ENCODE results near the gene GLRX. TPM values are rescaled to one million over a fixed set of nuclear protein-coding genes. Genes with fewer than 3 reads are reported as not detected.

Gene GLRX
- total and polyA plus RNA-seq, 2 of the 13 experiments (the other 11 are each of a cell fraction or from before 2014, with no cell fraction given) = 63.8 to 499 TPM

DNA sequence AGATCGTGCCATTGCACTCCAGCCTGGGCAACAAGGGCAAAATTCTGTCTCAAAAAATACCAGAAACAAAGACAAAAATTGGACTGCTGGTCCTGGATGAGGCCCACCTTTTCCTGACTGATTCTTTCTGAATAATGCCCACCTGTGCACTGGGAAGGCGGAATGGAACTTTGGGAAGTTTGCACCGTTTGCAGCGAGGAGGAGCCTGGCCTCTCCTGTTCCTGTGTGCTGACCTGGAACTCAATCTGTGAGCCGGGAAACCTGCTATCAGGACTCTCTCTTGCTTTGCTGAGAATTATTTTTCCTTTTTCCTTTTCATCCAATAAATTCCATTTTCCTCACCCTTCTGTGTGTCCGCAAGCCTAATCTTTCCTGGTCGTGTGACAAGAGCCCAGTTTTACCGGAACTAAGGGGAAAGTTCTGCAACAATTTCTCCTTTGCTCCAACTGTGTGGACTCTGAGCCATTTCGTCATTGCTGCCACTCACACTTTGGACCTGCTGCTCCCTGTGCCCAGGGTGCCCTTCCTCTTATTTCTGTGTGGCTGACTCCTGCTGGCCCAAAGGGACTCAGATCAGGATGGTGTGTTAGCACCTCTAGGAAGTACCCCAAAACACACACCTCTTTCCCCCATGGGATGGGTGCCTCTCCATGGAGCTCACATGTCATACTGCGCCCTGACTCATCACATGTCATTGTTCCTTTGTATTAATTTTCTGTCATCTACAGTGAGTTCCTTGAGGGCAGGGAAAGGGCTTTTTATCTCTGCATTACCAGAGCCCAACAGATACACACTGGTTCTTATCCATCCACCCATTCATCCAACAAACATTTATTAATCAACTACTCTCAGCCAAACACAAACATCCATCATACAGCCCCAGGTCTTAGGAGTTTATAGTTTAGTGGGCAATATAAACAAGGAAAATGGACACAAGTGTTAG, 4.7 kb upstream of the GLRX start (continued):
- TF ChIP-seq MBNL3 (CRISPR knock-in tag; conservative IDR thresholded peaks at IDR 0.05) (no peak), FLYWCH1 (CRISPR knock-in tag; IDR thresholded peaks at IDR 0.05) (no peak), ZNF549 (CRISPR knock-in tag; IDR thresholded peaks at IDR 0.05) (0 out of 2 replicates have a peak, but pooled peaks have one; percentile 60), ZFP36L2 (CRISPR knock-in tag; IDR thresholded peaks at IDR 0.05) (no peak), ZFP62 (CRISPR knock-in tag; IDR thresholded peaks at IDR 0.05) (0 out of 2 replicates have a peak, but pooled peaks have one; percentile 48), ZFX (CRISPR knock-in tag; IDR thresholded peaks at IDR 0.05; ENCODE audit: low read depth) (peak; percentile 35; the same call in 1 of the 2 replicates), ZNF343 (CRISPR knock-in tag; IDR thresholded peaks at IDR 0.05) (0 out of 2 replicates have a peak, but pooled peaks have one; percentile 22), HNRNPK (IDR thresholded peaks at IDR 0.05; ENCODE audit: low read depth, low read length, poor library complexity, severe bottlenecking) (no peak), ZNF335 (CRISPR knock-in tag; IDR thresholded peaks at IDR 0.05) (no peak), BCL6 (CRISPR knock-in tag; IDR thresholded peaks at IDR 0.05) (peak; percentile 58), ZNF232 (CRISPR knock-in tag; IDR thresholded peaks at IDR 0.05; ENCODE audit: borderline replicate concordance) (peak; percentile 81; the same call in 1 of the 2 replicates), ARNT (IDR thresholded peaks at IDR 0.05) (no peak), BORCS8-MEF2B (CRISPR knock-in tag; IDR thresholded peaks at IDR 0.05) (no peak), ZKSCAN5 (CRISPR knock-in tag; IDR thresholded peaks at IDR 0.05) (no peak), ZNF841 (CRISPR knock-in tag; IDR thresholded peaks at IDR 0.05; ENCODE audit: borderline replicate concordance) (no peak), KLF6 (CRISPR knock-in tag; IDR thresholded peaks at IDR 0.05) (no peak)
- TF ChIP-seq, protein P1, sequence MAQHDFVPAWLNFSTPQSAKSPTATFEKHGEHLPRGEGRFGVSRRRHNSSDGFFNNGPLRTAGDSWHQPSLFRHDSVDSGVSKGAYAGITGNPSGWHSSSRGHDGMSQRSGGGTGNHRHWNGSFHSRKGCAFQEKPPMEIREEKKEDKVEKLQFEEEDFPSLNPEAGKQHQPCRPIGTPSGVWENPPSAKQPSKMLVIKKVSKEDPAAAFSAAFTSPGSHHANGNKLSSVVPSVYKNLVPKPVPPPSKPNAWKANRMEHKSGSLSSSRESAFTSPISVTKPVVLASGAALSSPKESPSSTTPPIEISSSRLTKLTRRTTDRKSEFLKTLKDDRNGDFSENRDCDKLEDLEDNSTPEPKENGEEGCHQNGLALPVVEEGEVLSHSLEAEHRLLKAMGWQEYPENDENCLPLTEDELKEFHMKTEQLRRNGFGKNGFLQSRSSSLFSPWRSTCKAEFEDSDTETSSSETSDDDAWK (CRISPR knock-in tag; IDR thresholded peaks at IDR 0.05) = no peak
- TF ChIP-seq, protein P2, sequence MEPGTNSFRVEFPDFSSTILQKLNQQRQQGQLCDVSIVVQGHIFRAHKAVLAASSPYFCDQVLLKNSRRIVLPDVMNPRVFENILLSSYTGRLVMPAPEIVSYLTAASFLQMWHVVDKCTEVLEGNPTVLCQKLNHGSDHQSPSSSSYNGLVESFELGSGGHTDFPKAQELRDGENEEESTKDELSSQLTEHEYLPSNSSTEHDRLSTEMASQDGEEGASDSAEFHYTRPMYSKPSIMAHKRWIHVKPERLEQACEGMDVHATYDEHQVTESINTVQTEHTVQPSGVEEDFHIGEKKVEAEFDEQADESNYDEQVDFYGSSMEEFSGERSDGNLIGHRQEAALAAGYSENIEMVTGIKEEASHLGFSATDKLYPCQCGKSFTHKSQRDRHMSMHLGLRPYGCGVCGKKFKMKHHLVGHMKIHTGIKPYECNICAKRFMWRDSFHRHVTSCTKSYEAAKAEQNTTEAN (CRISPR knock-in tag; conservative IDR thresholded peaks at IDR 0.05) = 0 out of 2 replicates have a peak, but pooled peaks have one; percentile 59
- TF ChIP-seq, protein P3, sequence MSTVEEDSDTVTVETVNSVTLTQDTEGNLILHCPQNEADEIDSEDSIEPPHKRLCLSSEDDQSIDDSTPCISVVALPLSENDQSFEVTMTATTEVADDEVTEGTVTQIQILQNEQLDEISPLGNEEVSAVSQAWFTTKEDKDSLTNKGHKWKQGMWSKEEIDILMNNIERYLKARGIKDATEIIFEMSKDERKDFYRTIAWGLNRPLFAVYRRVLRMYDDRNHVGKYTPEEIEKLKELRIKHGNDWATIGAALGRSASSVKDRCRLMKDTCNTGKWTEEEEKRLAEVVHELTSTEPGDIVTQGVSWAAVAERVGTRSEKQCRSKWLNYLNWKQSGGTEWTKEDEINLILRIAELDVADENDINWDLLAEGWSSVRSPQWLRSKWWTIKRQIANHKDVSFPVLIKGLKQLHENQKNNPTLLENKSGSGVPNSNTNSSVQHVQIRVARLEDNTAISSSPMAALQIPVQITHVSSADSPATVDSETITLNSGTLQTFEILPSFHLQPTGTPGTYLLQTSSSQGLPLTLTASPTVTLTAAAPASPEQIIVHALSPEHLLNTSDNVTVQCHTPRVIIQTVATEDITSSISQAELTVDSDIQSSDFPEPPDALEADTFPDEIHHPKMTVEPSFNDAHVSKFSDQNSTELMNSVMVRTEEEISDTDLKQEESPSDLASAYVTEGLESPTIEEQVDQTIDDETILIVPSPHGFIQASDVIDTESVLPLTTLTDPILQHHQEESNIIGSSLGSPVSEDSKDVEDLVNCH (CRISPR knock-in tag; IDR thresholded peaks at IDR 0.05) = no peak
- TF ChIP-seq, protein P4, sequence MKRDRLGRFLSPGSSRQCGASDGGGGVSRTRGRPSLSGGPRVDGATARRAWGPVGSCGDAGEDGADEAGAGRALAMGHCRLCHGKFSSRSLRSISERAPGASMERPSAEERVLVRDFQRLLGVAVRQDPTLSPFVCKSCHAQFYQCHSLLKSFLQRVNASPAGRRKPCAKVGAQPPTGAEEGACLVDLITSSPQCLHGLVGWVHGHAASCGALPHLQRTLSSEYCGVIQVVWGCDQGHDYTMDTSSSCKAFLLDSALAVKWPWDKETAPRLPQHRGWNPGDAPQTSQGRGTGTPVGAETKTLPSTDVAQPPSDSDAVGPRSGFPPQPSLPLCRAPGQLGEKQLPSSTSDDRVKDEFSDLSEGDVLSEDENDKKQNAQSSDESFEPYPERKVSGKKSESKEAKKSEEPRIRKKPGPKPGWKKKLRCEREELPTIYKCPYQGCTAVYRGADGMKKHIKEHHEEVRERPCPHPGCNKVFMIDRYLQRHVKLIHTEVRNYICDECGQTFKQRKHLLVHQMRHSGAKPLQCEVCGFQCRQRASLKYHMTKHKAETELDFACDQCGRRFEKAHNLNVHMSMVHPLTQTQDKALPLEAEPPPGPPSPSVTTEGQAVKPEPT (CRISPR knock-in tag; IDR thresholded peaks at IDR 0.05; ENCODE audit: low read depth) = no peak
- TF ChIP-seq, protein P5, sequence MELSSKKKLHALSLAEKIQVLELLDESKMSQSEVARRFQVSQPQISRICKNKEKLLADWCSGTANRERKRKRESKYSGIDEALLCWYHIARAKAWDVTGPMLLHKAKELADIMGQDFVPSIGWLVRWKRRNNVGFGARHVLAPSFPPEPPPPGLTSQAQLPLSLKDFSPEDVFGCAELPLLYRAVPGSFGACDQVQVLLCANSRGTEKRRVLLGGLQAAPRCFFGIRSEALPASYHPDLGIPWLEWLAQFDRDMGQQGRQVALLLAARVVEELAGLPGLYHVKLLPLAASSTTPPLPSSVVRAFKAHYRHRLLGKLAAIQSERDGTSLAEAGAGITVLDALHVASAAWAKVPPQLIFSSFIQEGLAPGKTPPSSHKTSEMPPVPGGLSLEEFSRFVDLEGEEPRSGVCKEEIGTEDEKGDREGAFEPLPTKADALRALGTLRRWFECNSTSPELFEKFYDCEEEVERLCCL (CRISPR knock-in tag; IDR thresholded peaks at IDR 0.05; ENCODE audit: borderline replicate concordance) = no peak

Data from HepG2 (cell line).